Measurements from ENCODE around the gene SLC12A4.

- TF ChIP-seq CTCF (IDR thresholded peaks at IDR 0.05): no peak
- no peak for TF ChIP-seq POLR2A (IDR thresholded peaks at IDR 0.05)
Measured at GRCh38 chr16:67909056-67909742, 59.2 kb downstream of the SLC12A4 start.
